ENCODE results near the gene GPATCH8. TPM values are rescaled to one million over a fixed set of nuclear protein-coding genes. Genes with fewer than 3 reads are reported as not detected.

Gene GPATCH8
- total and polyA plus RNA-seq, 7 experiments from 2014 or later: 40.2 to 88.5 (median 67.6) TPM

DNA sequence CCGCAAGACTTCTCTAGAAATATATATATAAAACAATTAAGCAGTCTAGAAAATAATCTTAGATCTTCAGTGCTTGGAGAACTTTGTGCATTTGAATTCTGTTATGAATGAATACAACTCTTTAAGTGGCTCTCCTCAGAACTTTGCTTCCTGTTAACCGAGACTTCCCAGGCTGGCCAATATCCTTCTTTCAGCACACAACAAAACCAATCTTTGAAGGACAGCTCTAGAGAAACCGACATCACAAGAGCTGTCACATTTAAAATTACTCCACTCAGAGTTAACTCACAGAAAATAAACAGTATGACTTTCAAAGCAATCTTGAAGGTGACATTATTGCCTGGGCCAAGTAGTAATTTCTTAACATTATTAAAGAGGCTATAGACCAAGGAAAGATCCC, 64.0 kb downstream of the GPATCH8 start:
- no peaks in the 10 kb centered on the region for H3K9me3 Mint-ChIP-seq
- intact Hi-C loops (cut with micrococcal nuclease): no loop called here
- Histone ChIP-seq H3K36me3 (ENCODE audit: control insufficient read depth in 2 of 3, insufficient read depth in 3 of 3, low read length in 3 of 3) (peaks cover 12 to 21% (median 13%) of the 10 kb centered on the region in 3 experiments), H3K4me3 (ENCODE audit: low read length) (no peak overlapping the region), H3K27ac (ENCODE audit: low read depth, low read length) (no peak overlapping the region), H3K27me3 (ENCODE audit: control insufficient read depth in 2 of 2, insufficient read depth in 2 of 2, low read length in 2 of 2) (no peaks in the 10 kb centered on the region), H3K9me3 (ENCODE audit: control insufficient read depth in 2 of 3, low read length in 3 of 3) (no peaks in the 10 kb centered on the region), H3K4me1 (ENCODE audit: control insufficient read depth in 2 of 2, insufficient read depth in 2 of 2, low read length in 2 of 2) (peaks cover 12 to 17% of the 10 kb centered on the region in 2 donors)
- peaks cover 21 to 36% (median 27%) of the 10 kb centered on the region in 7 donors for H3K4me1 Mint-ChIP-seq
- ChIA-PET CTCF (interaction anchor here (0.9 kb wide), 1 partner anchor 8 kb away, joined by 3 read pairs; no protein-coding TSS in a partner anchor), POLR2A (interaction anchor here (0.6 kb wide), 1 partner anchor 64 kb away, joined by 3 read pairs; the partner anchor contains the start of gene GPATCH8)
- ATAC-seq (no peak), DNase-seq (no peak)
- peaks cover 0 to 18% (median 10%) of the 10 kb centered on the region in 5 donors for H3K36me3 Mint-ChIP-seq
- H3K27me3 Mint-ChIP-seq: no peaks in the 10 kb centered on the region
- peak overlapping the region in 7 of 9 donors; percentile 0 to 86 (median 53) for H3K27ac Mint-ChIP-seq
- peak overlapping the region in 3 of 10 donors; percentile 4 to 39 (median 22) for H3K4me3 Mint-ChIP-seq

- ATAC-seq: peak; percentile 61
- peak overlapping the region in 5 of 9 donors; percentile 11 to 86 (median 58) for H3K27ac Mint-ChIP-seq
These were observed 64.6 kb downstream of the GPATCH8 start for GRCh38 chr17:44438636-44439035.

DNA sequence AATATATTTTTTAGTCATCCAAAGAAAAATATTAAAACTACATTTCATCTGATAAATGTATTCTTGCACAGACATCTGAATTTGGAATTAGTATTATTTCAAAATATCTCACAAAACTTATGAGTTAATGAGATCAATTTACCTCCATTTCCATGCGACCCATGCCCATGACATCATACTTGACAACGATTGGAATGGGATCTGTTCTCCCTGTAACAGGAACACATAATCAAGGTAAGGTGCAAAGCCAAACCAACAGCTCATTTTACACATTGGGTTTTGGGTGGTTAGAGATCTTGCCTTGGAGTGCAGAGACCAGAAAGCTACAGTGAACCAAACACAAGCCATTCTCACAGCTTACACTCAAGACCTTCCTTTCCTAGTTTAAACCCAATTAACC, 66.9 kb downstream of the GPATCH8 start:
- Histone ChIP-seq H3K27me3 (ENCODE audit: control insufficient read depth in 2 of 2, insufficient read depth in 2 of 2, low read length in 2 of 2) (no peaks in the 10 kb centered on the region), H3K9me3 (ENCODE audit: control insufficient read depth in 2 of 3, low read length in 3 of 3) (no peaks in the 10 kb centered on the region), H3K4me3 (ENCODE audit: low read length) (no peak overlapping the region), H3K27ac (ENCODE audit: low read depth, low read length) (no peak overlapping the region), H3K4me1 (ENCODE audit: control insufficient read depth in 2 of 2, insufficient read depth in 2 of 2, low read length in 2 of 2) (peaks cover 12 to 17% of the 10 kb centered on the region in 2 donors), H3K36me3 (ENCODE audit: control insufficient read depth in 2 of 3, insufficient read depth in 3 of 3, low read length in 3 of 3) (peaks cover 16 to 38% (median 25%) of the 10 kb centered on the region in 3 experiments)
- ATAC-seq: no peak
- no peak for DNase-seq
- ChIA-PET CTCF (no interaction called here), POLR2A (no interaction called here)
- Mint-ChIP-seq H3K27ac (no peak overlapping the region), H3K27me3 (no peaks in the 10 kb centered on the region), H3K4me3 (no peak overlapping the region), H3K4me1 (peaks cover 21 to 46% (median 27%) of the 10 kb centered on the region in 7 donors), H3K36me3 (peaks cover 14 to 37% (median 30%) of the 10 kb centered on the region in 5 donors), H3K9me3 (peaks cover 0 to 1% (median 0%) of the 10 kb centered on the region in 11 donors)
- intact Hi-C loops (cut with micrococcal nuclease): no loop called here

More at GRCh38 chr17:44438636-44439035, 64.6 kb downstream of the GPATCH8 start:
- H3K4me1 ChIP-seq (ENCODE audit: control insufficient read depth in 2 of 2, insufficient read depth in 2 of 2, low read length in 2 of 2): peaks cover 12 to 17% of the 10 kb centered on the region in 2 donors
- no peak for DNase-seq
- H3K27me3 ChIP-seq (ENCODE audit: control insufficient read depth in 2 of 2, insufficient read depth in 2 of 2, low read length in 2 of 2): no peaks in the 10 kb centered on the region
- Mint-ChIP-seq H3K27me3 (no peaks in the 10 kb centered on the region), H3K4me1 (peaks cover 21 to 36% (median 27%) of the 10 kb centered on the region in 7 donors), H3K36me3 (peaks cover 0 to 20% (median 14%) of the 10 kb centered on the region in 5 donors), H3K4me3 (peak overlapping the region in 2 of 10 donors; percentile 2 to 10), H3K9me3 (peaks cover 0 to 1% (median 0%) of the 10 kb centered on the region in 11 donors)
- no peak overlapping the region for H3K4me3 ChIP-seq (ENCODE audit: low read length)
- ChIA-PET CTCF (interaction anchor here (0.9 kb wide), 1 partner anchor 9 kb away, joined by 3 read pairs; no protein-coding TSS in a partner anchor), POLR2A (interaction anchor here (0.6 kb wide), 2 partner anchors 11 to 65 kb away, joined by 3 to 4 read pairs; partner anchors contain the start of gene GPATCH8)
- H3K36me3 ChIP-seq (ENCODE audit: control insufficient read depth in 2 of 3, insufficient read depth in 3 of 3, low read length in 3 of 3): peaks cover 13 to 23% (median 14%) of the 10 kb centered on the region in 3 experiments
- intact Hi-C loops (cut with micrococcal nuclease): no loop called here
- no peaks in the 10 kb centered on the region for H3K9me3 ChIP-seq (ENCODE audit: control insufficient read depth in 2 of 3, low read length in 3 of 3)
- H3K27ac ChIP-seq (ENCODE audit: low read depth, low read length): no peak overlapping the region

DNA sequence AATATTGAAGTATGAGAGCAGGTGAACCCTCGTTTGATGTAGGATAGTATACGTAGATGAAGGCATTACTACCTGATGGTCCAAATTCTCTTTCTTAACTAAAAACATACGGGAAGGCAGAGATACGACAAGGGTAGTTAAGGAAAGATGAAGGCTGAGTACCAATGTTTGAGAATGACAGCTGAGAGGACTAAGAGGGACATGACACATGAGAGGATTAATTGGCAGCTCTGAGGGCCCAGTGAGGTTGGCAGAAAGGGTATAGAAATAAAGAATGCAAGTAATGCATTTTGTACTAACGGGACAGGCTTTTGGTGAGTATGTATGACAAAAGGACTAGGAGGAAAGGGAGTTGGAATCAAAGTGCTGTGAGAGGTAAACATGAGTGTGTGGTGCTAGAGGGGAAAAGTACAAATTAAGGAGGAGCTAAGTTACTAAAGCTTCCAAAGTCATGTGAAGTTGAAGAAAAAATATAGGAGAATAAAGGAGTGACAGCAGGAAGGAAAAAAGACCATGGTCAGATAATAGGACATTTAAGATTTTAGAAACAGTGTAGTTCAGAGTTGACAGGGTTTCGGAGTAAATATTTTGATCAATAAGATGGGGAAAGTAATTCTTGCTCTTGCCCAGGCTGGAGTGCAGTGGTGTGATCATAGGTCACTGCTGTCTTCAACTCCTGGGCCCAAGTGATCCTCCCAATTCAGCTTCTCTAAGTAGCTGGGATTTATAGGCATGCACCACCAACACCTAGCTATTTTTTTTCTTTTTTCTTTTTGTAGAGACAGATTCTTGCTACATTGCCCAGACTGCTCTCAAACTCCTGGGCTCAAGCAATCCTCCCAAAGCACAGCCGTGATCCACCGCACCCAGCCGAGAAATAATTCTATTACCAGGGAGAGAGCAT, 70.7 kb downstream of the GPATCH8 start:
- POLR2A ChIA-PET: no interaction called here
- CTCF ChIA-PET: no interaction called here

DNA sequence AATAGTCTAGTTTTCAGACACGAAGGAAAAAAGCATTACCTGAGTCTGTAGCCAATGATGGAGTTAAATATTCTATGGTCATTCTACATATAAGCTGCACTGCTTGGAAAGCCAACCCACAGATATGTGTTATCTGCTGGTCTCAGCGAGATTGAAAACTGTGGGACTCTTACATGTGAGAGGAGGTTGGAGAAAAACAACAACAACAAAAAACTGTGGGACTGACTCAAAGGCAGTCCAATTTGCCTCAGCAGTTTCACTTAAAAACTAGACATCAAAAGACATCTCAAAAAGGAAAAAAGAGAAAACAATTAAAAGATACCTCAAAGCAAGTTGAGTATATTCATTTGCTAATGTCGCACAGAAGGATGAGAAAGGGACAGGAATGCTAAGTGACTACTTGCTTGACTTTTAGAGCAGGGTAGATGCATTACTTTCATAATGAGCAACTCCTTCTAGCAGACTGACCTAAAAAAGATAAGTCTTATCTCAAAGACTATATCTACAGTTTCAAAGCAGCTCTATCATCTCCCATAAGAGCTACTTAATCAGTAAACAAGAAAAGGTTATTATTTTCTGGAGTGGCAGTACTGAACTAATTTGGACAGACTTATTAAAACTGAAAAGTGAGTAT, 78.3 kb downstream of the GPATCH8 start:
- intact Hi-C loops (cut with micrococcal nuclease): no loop called here
- Histone ChIP-seq H3K4me1 (ENCODE audit: control insufficient read depth in 2 of 2, insufficient read depth in 2 of 2, low read length in 2 of 2) (no peaks in the 10 kb centered on the region), H3K4me3 (ENCODE audit: low read length) (no peak overlapping the region), H3K27me3 (ENCODE audit: control insufficient read depth in 2 of 2, insufficient read depth in 2 of 2, low read length in 2 of 2) (no peaks in the 10 kb centered on the region), H3K27ac (ENCODE audit: low read depth, low read length) (no peak overlapping the region), H3K9me3 (ENCODE audit: control insufficient read depth in 2 of 3, low read length in 3 of 3) (no peaks in the 10 kb centered on the region), H3K36me3 (ENCODE audit: control insufficient read depth in 2 of 3, insufficient read depth in 3 of 3, low read length in 3 of 3) (peaks cover 6 to 40% (median 6%) of the 10 kb centered on the region in 3 experiments)
- no peak for ATAC-seq
- peaks cover 0 to 30% (median 11%) of the 10 kb centered on the region in 7 donors for H3K4me1 Mint-ChIP-seq
- H3K27ac Mint-ChIP-seq: peak overlapping the region in 2 of 9 donors; percentile 38 to 67
- H3K27me3 Mint-ChIP-seq: no peaks in the 10 kb centered on the region
- no peak overlapping the region for H3K4me3 Mint-ChIP-seq
- no peak for DNase-seq
- peaks cover 0 to 44% (median 17%) of the 10 kb centered on the region in 5 donors for H3K36me3 Mint-ChIP-seq
- POLR2A ChIA-PET: no interaction called here
- H3K9me3 Mint-ChIP-seq: no peaks in the 10 kb centered on the region
- CTCF ChIA-PET: no interaction called here

More for the DNA sequence above, 70.7 kb downstream of the GPATCH8 start:
- no peak overlapping the region for H3K4me3 Mint-ChIP-seq
- H3K27ac Mint-ChIP-seq: peak overlapping the region in 2 of 9 donors; percentile 13 to 14
- no peak overlapping the region for H3K27ac ChIP-seq (ENCODE audit: low read depth, low read length)
- no peaks in the 10 kb centered on the region for H3K9me3 ChIP-seq (ENCODE audit: control insufficient read depth in 2 of 3, low read length in 3 of 3)
- DNase-seq (no peak), ATAC-seq (no peak)
- H3K27me3 ChIP-seq (ENCODE audit: control insufficient read depth in 2 of 2, insufficient read depth in 2 of 2, low read length in 2 of 2): no peaks in the 10 kb centered on the region
- H3K36me3 ChIP-seq (ENCODE audit: control insufficient read depth in 2 of 3, insufficient read depth in 3 of 3, low read length in 3 of 3): peaks cover 16 to 50% (median 30%) of the 10 kb centered on the region in 3 experiments
- peaks cover 0 to 1% (median 0%) of the 10 kb centered on the region in 11 donors for H3K9me3 Mint-ChIP-seq
- peaks cover 0 to 25% (median 5%) of the 10 kb centered on the region in 7 donors for H3K4me1 Mint-ChIP-seq
- H3K27me3 Mint-ChIP-seq: no peaks in the 10 kb centered on the region
- H3K4me1 ChIP-seq (ENCODE audit: control insufficient read depth in 2 of 2, insufficient read depth in 2 of 2, low read length in 2 of 2): no peaks in the 10 kb centered on the region
- H3K4me3 ChIP-seq (ENCODE audit: low read length): no peak overlapping the region
- intact Hi-C loops (cut with micrococcal nuclease): no loop called here
- peaks cover 14 to 48% (median 25%) of the 10 kb centered on the region in 5 donors for H3K36me3 Mint-ChIP-seq

DNA sequence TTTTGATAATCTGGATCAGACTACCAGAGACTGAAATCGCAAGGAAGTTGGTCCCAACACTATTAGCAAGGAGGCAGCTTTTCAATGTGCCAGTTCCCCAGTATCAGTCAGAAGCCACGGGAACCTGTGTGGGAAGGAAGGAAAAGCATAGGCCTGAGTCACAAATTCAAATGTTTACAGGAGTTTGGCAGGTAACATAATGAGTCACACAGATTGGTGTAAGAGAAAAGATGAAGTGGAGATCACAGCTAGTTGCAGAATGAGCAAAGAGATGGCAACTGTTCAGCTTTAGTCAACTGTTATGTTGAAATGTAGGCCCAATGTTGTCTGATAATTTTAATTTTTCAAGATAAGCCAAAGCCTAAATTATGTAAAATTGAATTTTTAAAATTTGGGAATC, 85.7 kb downstream of the GPATCH8 start:
- peaks cover 0 to 11% (median 4%) of the 10 kb centered on the region in 7 donors for H3K4me1 Mint-ChIP-seq
- Histone ChIP-seq H3K4me1 (ENCODE audit: control insufficient read depth in 2 of 2, insufficient read depth in 2 of 2, low read length in 2 of 2) (no peaks in the 10 kb centered on the region), H3K27ac (ENCODE audit: low read depth, low read length) (no peak overlapping the region), H3K9me3 (ENCODE audit: control insufficient read depth in 2 of 3, low read length in 3 of 3) (no peaks in the 10 kb centered on the region), H3K4me3 (ENCODE audit: low read length) (no peak overlapping the region), H3K36me3 (ENCODE audit: control insufficient read depth in 2 of 3, insufficient read depth in 3 of 3, low read length in 3 of 3) (peaks cover 0 to 38% (median 0%) of the 10 kb centered on the region in 3 experiments), H3K27me3 (ENCODE audit: control insufficient read depth in 2 of 2, insufficient read depth in 2 of 2, low read length in 2 of 2) (no peaks in the 10 kb centered on the region)
- no peak overlapping the region for H3K4me3 Mint-ChIP-seq
- peaks cover 0 to 43% (median 13%) of the 10 kb centered on the region in 5 donors for H3K36me3 Mint-ChIP-seq
- H3K27ac Mint-ChIP-seq: peak overlapping the region in 1 of 9 donors; percentile 44
- CTCF ChIA-PET: no interaction called here
- DNase-seq (no peak), ATAC-seq (no peak)
- intact Hi-C loops (cut with micrococcal nuclease): no loop called here
- no peaks in the 10 kb centered on the region for H3K27me3 Mint-ChIP-seq
- no peaks in the 10 kb centered on the region for H3K9me3 Mint-ChIP-seq
- POLR2A ChIA-PET: no interaction called here
